GM12892 (cell line): ENCODE measurements around the gene VIPR2.

Source experiments
- POLR2A ChIP-seq: IDR thresholded peaks from 2 replicates; pipeline ENCODE4 v1.6.1; 2011; ENCODE audit warnings: low read depth, low read length, control low read depth
- POLR2AphosphoS5 ChIP-seq: IDR thresholded peaks from 2 replicates; pipeline ENCODE4 v1.6.1; 2011; ENCODE audit warnings: low read depth, low read length, control low read depth

- TF ChIP-seq POLR2A (no peak), POLR2AphosphoS5 (no peak)
Observed at GRCh38 chr7:159139639-159140038, 5.0 kb downstream of the VIPR2 start.
